CD4-positive, alpha-beta T cell treated with Interleukin-15 for 1 hour (primary cell): Measurements from ENCODE around the gene HAGHL.
"Not testable (repeated sequence)": the region's sequence is repeated elsewhere in the genome, so short reads cannot be mapped to it uniquely, and the experiment has no call there.

Experiments used
- DNase-seq: peaks from one replicate; pipeline ENCODE4 v3.0.0-alpha.2; 2020

HAGHL gene

DNA sequence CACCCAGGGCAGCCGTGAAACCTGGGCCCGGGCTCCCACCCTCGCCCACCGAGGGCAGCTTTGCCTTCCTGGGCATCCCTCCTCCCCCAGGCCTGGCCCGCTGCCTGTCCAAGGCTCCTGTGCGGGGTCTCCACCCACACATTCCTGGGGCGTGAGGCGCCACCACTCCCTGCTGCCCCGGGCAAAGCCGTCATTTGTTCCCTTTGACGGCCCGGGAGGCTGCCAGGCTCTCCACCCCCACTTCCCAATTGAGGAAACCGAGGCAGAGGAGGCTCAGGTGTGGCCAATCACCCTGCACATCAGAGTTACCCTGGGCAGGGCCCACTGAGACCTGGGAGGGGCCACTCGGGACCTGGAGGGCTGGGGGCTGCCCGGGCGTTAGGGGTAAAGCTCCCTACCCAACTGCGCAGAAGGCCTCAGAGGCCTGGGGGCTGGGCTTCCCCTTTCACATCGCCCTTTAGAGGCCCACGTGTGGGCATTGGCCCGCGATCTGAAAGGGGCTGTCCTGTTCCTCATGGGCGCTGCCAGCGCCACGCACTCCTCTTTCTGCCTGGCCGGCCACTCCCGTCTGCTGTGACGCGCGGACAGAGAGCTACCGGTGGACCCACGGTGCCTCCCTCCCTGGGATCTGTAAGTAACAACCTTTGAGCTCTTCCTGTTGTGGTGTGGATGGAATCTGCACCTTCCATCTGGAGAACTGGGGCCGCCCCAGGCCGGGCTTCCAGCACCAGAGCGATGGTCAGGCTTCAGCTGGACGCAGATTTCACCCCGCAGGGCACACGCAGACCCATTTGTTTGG lies 33.8 kb downstream of the HAGHL start, which contains the start of gene MSLN:
TSS of gene MSLN (plus strand) at position 190 of the 799 bp plus-strand sequence. CDS start 1,947 bp downstream, outside the sequence.
- no peak for DNase-seq

DNA sequence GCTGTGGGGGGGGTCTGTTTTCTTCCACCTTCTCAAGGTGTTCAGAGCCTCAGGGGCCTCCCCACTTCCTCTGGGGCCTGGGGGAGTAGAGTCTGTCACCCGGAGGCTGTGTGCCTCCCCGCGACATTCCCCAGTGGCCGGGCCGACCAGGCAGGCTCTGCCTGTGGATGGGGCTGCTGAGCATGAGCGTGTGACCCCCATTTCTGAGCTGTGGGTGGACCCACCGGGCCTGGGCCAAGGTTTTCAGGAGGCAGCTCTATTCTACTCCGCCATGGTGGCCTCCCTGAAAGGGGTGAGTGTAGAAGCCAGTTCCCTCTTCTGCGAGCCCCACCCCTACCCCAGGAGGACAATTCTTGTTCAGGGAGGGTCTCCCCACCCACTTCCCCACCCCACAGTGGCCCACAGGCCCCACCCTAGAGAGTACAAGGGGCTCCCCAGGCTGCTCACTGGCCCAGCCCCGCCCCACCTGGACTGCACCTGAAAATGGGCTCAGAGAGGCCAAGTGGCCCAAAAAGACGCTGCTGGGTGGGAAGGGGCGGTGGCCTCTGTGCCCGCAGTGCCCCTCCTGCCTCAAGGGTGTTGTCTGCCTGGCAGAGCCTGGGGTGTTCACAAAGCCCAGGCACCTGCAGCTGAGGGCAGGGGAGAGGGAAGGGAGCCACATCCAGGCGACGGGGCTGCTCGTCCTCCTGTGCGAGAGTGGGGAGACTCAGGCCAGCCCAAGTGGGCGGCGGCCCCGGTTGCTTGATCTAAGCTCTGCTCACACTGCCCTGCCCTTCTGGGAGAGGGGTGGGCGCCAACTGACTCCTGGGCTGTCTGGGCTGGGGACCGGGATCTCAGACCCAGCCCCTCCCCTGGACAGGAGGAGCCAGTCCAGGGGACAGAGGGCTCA lies 35.0 kb downstream of the HAGHL start:
- DNase-seq, result no peak

DNA sequence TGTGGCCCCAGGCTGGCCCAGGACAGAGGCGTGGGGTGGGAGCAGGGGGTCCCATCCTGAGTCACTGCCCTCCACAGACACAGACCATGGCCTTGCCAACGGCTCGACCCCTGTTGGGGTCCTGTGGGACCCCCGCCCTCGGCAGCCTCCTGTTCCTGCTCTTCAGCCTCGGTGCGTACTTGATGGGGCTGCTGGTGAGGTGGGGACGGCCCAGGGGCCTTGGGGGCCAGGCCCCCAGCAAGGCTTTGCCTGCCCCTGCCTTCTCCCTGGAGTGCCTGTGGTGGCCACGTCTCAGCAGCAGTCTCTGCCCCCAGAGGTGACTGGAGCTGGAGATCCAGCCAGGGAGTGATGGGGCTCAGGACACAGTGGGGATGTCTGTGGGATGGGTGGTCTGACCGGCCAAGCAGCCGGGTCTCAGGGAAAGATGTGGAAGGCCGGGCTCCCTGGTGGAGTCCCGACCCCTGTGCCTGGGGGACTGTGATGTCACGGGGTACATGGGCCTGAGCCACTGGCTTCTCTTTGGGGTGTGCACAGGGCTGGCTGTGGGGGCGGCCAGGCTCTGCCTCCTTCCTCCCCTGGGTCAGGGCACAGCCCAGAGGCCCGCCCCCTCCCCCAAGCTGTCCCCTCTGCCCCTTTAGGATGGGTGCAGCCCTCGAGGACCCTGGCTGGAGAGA lies 35.8 kb downstream of the HAGHL start:
- no peak for DNase-seq

DNA sequence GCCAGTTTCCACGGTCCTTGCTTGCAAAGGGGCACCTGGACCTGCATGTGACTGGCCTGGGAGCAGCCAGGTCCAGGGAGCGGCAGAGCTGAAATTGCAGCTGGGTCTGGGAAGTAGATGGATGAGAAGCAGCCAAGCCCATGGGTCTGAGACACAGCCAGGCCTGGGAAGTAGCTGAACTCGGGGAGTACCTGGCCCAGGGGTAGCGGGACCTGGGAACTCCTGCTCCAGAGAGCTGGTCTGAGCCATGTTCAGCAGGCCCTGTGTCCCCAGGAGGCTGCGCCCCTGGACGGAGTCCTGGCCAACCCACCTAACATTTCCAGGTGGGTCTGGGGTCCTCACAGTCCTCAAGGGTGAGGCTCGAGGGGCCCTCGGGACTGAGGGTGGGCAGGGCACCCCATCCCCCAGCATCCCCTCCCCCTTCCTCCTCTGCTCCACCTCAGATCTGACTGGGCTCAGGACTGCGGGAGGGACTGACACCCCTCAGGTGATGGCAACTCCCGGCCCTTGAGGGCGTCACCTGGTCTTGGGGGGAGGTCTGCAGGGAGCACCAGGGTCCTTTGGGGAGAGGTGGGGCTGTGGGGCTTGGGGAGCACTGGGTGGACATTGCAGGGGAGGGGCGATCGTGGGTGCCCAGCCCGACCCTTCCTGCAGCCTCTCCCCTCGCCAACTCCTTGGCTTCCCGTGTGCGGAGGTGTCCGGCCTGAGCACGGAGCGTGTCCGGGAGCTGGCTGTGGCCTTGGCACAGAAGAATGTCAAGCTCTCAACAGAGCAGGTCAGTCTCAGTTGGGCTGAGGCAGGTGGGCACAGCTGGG lies 36.7 kb downstream of the HAGHL start:
- no peak for DNase-seq

DNA sequence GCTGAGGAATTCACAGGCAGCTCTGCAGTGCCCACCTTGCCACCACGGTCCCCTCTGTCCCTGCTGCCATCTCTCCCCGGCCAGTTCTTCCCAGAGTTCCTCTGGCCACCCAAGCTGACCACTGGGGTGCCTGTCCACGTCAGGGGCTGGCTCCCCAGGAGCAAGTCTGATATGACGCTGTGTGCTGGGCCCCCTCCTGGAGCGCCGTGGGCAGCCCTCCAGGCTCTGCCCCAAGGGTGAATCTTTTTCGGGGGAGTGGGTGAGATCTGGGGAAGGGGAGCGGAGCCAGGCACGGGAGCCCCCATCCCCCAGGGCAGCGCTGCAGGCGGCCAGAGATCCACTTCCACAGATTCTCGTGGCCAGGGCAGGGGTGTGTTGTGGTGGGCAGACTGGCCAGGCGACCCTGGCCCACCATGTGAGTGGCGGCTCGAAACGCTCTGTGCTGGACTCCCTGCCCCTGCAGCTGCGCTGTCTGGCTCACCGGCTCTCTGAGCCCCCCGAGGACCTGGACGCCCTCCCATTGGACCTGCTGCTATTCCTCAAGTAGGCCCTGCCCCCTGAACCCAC lies 37.4 kb downstream of the HAGHL start:
- DNase-seq, result no peak

DNA sequence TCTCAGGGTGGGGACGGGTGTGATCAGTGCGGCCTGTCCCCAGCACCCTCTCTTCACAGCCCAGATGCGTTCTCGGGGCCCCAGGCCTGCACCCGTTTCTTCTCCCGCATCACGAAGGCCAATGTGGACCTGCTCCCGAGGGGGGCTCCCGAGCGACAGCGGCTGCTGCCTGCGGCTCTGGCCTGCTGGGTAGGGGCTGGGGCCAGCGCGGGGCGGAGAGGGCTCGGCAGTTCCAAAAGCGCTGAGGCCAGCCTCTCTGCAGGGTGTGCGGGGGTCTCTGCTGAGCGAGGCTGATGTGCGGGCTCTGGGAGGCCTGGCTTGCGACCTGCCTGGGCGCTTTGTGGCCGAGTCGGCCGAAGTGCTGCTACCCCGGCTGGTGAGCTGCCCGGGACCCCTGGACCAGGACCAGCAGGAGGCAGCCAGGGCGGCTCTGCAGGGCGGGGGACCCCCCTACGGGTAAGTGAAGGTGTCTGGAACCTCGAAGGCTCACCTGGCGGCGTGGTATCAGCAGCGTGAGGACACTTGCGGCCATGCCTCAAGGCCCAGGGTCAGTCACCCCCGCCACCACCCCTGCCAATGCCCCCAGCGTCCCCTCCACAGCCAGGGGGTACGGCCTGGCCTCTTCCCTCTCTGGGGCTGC lies 38.1 kb downstream of the HAGHL start:
- DNase-seq, result no peak

DNA sequence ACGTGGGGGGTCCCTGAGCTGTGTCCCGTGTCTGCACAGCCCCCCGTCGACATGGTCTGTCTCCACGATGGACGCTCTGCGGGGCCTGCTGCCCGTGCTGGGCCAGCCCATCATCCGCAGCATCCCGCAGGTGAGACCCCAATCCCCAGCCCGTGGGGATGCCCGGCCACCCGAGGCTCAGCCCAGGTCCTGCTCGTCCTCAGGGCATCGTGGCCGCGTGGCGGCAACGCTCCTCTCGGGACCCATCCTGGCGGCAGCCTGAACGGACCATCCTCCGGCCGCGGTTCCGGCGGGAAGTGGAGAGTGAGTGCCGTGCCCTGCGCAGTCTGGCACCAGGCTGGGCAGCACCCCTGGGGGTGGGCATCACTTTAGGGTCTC lies 38.6 kb downstream of the HAGHL start:
- DNase-seq, result no peak

DNA sequence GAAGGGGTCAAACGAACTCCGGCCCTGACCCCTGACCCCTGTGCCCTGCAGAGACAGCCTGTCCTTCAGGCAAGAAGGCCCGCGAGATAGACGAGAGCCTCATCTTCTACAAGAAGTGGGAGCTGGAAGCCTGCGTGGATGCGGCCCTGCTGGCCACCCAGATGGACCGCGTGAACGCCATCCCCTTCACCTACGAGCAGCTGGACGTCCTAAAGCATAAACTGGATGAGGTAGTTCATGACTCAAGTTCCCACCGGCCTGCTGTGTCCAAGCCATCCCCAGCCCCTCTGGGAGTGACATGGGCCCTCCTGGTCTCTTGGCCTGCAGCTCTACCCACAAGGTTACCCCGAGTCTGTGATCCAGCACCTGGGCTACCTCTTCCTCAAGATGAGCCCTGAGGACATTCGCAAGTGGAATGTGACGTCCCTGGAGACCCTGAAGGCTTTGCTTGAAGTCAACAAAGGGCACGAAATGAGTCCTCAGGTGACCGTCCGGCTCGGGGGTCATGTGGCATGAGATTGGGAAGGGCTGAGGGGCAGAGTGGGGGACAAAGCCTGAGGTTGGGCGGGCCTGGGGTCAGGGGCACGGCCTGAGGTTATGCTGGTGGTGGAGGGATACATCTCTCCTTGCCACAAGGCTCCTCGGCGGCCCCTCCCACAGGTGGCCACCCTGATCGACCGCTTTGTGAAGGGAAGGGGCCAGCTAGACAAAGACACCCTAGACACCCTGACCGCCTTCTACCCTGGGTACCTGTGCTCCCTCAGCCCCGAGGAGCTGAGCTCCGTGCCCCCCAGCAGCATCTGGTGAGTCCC lies 39.3 kb downstream of the HAGHL start:
- no peak for DNase-seq

DNA sequence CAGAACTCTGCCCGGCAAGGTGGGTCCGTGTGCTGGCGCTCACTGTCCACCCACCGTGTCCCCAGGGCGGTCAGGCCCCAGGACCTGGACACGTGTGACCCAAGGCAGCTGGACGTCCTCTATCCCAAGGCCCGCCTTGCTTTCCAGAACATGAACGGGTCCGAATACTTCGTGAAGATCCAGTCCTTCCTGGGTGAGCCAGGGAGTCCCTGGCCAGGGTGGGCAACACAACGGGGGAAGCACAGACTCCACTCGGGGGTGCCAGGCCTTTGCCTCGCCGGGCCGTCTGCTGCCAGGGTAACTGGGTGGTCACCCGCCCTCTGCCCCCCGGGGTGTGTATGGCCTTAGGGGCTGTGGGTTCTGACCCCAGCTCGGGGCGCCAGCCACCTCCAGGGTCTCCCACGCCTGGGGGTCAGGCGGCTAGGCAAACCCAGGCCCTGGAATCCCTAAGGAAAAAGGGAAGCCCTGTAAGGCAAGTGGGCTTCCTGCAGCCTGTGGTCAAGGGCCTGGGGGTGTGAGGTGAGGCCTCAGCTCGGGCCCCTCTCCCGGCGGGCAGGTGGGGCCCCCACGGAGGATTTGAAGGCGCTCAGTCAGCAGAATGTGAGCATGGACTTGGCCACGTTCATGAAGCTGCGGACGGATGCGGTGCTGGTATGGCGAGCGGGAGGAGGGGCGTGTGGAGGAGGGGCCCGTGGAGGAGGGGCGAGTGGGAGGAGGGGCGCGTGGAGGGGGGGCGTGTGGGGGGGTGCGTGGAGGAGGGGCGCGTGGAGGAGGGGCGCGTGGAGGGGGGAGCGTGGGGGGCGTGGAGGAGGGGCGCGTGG lies 40.1 kb downstream of the HAGHL start:
- DNase-seq, result no peak

DNA sequence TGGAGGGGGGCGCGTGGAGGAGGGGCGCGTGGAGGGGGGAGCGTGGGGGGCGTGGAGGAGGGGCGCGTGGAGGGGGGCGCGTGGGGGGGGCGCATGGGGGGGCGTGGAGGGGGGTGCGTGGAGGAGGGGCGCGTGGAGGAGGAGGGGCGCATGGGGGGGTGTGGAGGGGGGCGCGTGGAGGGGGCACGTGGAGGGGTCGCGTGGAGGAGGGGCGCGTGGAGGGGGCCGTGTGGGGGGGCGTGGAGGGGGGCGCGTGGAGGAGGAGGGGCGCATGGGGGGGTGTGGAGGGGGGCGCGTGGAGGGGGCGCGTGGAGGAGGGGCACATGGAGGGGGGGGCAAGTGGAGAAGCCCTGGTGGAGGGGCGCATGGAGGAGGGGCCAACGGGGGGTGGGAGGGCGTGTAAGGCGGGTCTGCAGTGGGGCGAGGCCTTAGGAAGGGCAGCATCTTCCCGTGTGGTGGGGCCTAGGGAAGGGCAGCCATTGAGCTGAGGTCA lies 40.9 kb downstream of the HAGHL start:
- no peak for DNase-seq

DNA sequence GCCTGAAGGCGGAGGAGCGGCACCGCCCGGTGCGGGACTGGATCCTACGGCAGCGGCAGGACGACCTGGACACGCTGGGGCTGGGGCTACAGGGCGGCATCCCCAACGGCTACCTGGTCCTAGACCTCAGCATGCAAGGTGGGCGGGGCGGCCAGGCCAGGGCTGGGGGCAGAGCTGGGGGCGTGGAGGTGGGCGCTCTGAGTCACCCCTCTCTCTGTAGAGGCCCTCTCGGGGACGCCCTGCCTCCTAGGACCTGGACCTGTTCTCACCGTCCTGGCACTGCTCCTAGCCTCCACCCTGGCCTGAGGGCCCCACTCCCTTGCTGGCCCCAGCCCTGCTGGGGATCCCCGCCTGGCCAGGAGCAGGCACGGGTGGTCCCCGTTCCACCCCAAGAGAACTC lies 41.5 kb downstream of the HAGHL start:
- DNase-seq, result no peak

DNA sequence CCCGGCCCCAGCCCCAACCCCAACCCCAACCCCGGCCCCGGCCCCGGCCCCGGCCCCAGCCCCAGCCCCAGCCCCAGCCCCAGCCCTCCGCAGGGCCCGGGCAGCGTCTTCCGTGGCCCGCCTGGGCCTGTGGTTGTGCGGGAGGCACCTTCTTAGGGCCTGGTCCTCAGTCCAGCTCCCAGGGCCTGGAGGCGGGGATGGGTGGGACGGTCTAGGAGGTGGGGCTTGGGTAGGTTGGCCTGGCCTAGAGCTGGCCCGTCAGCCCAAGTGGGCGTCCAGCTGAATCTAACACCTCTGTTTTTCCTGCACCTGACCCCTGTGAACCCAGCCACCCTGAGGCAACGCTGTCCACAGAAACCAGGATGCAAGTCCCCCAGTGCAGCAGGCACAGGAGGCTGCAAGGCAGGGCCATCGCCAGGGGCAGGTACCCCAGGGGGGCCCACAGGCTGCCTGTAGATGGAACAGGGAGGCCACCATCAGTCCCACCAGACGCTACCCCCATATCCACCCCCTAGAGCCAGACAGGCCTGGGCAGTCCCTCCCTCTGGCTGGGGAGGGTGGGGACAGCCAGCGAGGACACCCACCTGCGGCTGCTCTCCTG lies 42.4 kb downstream of the HAGHL start:
- no peak for DNase-seq

DNA sequence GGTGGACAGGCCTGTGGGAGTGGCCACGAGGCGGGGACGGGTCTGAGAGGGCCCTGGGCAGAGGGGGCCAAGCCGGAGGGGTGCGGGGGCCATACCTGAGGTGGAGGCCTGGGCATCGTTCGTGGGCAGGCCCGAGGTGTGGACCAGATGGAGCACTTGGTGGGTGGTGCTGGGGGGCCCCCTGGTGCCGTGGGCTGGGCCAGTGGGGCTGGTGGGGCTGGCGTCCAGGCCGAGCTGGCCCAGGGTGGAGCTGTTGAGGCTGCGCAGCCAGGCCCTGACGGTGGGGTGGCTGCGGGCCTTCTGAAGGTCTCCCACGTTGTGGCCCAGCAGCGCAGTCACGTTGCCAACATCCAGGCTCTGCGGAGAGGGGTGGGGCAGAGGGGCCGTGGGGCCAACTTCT lies 43.0 kb downstream of the HAGHL start:
- DNase-seq, result no peak

DNA sequence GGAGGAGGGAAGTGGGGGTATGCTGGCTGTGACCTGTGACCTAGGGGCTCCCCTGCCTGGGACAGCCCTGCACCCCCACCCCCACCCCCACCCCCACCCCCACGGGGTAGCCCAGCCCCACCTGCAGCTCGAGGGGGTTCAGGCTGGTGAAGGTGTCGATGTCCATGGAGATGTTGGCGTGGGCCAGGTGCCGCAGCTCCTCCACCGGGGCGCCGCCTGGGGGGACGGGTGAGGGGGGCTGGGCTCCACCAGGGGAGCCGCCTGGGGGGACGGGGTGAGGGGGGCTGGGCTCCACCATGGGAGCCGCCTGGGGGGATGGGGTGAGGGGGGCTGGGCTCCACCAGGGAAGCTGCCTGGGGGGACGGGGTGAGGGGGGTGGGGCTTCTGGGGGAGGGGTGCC lies 43.5 kb downstream of the HAGHL start:
- no peak for DNase-seq

DNA sequence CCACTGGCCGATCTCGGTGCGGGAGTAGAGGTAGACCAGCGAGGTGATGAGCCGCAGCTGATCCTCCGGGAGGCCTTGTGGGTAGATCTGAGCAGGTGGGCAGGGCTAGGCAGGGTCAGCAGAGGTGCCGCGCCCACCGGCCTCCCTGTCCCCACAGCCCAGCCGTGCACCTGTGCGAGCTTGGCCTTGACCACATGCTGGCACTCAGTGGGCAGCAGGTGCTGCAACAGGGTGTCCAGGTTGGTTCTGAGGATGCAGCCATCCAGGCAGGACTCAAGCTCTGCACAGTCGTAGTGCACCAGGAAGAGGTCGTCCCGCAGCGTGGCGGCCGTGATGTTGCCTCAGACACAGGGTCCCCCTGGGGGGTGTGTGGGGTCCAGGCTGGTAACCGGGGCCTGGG lies 46.1 kb downstream of the HAGHL start:
- no peak for DNase-seq

DNA sequence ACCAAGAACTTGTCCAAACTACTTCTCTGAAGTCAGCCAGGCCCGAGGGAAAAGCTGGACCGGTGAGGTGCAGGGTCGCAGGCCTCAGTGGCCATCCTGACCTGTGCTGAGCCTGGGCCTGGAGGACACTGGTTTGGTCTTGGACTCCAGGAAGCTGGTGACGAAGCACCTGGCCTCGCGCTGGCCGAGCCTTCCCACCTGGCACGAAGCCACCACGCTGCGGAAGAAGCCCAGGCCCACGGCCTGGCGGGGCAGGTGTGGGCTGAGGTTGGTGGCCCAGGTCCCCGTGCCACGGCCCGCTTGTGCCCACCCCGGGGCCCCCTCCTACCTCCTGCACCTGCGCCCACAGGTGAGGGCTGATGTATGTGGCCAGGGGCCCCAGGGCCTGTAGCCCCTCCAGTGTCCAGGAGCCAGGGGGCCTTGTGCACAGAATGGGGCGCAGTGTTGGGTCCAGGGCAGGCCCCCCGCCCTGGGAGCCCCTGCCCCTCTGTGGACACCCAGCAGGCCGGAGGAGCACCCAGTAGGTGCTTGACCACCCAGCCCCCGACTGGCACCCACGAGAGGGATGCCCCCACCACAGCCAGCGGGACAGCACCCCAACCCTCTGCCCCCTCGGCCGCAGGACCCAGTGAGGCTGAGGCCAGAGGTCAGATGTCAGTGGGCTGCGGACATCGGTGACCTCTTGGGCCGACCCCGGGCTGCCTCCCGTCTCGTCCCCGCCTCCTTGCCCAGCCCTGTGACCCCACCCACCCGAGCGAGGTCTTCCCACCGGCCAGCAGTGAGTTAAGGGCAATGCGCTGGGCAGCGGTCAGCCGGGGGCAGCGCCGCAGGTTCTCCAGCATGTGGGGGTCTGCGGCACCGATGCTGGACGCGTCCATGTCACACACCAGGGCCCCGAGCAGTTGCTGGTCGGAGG lies 47.4 kb downstream of the HAGHL start:
- no peak for DNase-seq

DNA sequence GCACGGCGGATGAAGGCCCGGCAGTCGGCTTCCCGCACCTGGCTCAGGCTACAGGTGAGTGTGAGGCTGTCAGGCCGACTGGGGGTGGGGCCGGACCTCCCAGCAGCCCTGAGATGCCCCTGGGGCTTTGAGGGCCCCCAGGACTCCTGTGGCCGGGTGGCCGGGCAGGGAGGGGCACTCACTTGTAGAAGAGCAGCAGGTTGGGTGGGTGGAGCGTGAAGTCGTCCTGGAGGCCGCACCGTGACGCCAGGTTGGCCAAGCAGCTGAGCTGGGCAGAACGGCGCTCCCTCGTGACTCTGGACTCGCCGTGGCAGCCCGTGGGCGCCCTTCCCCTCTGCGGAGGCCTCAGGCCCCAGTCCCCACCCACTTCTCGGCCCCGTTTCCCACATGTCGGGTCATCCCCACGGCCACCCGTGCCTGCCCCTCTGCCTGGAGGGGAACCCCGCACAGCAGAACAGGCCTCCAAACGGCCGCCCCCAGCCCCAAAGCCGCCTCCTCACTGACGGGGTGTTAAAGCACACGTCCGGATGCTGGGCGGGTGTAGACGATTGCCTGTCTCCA lies 48.4 kb downstream of the HAGHL start:
- DNase-seq, result no peak

DNA sequence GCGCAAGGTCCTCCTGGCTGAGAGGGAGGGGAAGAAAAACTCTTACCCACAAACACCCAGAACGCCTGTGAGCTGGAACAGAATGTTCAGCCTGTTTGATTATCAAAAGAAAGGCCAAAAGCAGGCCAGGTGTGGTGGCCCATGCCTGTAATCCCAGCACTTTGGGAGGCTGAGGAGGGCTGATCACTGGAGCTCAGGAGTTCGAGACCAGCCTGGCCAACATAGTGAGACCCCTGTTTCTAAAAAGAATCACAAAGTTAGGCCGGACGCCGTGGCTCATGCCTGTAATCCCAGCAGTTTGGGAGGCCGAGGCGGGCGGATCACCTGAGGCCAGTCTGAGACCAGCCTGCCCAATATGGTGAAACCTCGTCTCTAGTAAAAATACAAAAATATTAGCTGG lies 49.4 kb downstream of the HAGHL start:
- DNase-seq, result not testable (repeated sequence)
